GM12891 (cell line): ENCODE results near the gene C1orf116.

Experiments
- DNase-seq: peaks from one replicate; pipeline ENCODE4 v3.0.0; 2011; ENCODE audit warnings: low spot score; ENCODE audit not compliant: insufficient read length
- FAIRE-seq: peaks from 2 replicates; lab custom pipeline; 2011; peaks lifted over from hg19 to GRCh38; lab: Jason Lieb, UNC
- PAX5 ChIP-seq: IDR thresholded peaks from 2 replicates; pipeline ENCODE4 v1.6.1; 2011; ENCODE audit warnings: low read length, moderate library complexity, mild to moderate bottlenecking; ENCODE audit not compliant: insufficient read depth, severe bottlenecking
- POLR2A ChIP-seq: IDR thresholded peaks from 2 replicates; pipeline ENCODE4 v1.6.1; 2011; ENCODE audit warnings: low read depth, low read length, control low read depth
- POLR2AphosphoS5 ChIP-seq: IDR thresholded peaks from 2 replicates; pipeline ENCODE4 v1.6.1; 2011; ENCODE audit warnings: low read depth, low read length, control low read depth
- POU2F2 ChIP-seq: IDR thresholded peaks from 2 replicates; pipeline ENCODE4 v1.6.1; 2011; ENCODE audit warnings: low read depth, mild to moderate bottlenecking, control low read depth, low read length, moderate library complexity
- SPI1 ChIP-seq: IDR thresholded peaks from 2 replicates; pipeline ENCODE4 v1.6.1; 2011; ENCODE audit warnings: low read depth, low read length, control low read depth
- TAF1 ChIP-seq: IDR thresholded peaks from 2 replicates; pipeline ENCODE4 v1.6.1; 2011; ENCODE audit warnings: low read depth, low read length, control low read depth

Gene C1orf116

GRCh38 chr1:207071426-207071825 is 38.9 kb upstream of the C1orf116 start:
- FAIRE-seq (no peak), DNase-seq (no peak)
- TF ChIP-seq POU2F2 (no peak), SPI1 (no peak), TAF1 (no peak), POLR2A (no peak), PAX5 (no peak), POLR2AphosphoS5 (no peak)

GRCh38 chr1:207070811-207071210 is 38.3 kb upstream of the C1orf116 start:
- FAIRE-seq = no peak
- TF ChIP-seq TAF1 = no peak
- no peak for TF ChIP-seq POLR2A
- TF ChIP-seq PAX5 = no peak
- TF ChIP-seq SPI1 = no peak
- no peak for TF ChIP-seq POU2F2
- no peak for TF ChIP-seq POLR2AphosphoS5
- no peak for DNase-seq

- no peak for TF ChIP-seq TAF1
- peak; percentile 92 for TF ChIP-seq SPI1
- no peak for DNase-seq
- peak; percentile 35 for FAIRE-seq
Measured at GRCh38 chr1:207069858-207070506, 37.4 kb upstream of the C1orf116 start.

GRCh38 chr1:207069061-207069460 is 36.5 kb upstream of the C1orf116 start:
- TF ChIP-seq POU2F2 = no peak
- no peak for FAIRE-seq
- no peak for DNase-seq

GRCh38 chr1:207067665-207068064 is 35.1 kb upstream of the C1orf116 start:
- TF ChIP-seq TAF1 = no peak
- TF ChIP-seq PAX5 = no peak
- FAIRE-seq (no peak), DNase-seq (no peak)

GRCh38 chr1:207067185-207067584 is 34.6 kb upstream of the C1orf116 start:
- DNase-seq (no peak), FAIRE-seq (no peak)
- TF ChIP-seq POLR2A (no peak), SPI1 (no peak), TAF1 (no peak), PAX5 (no peak), POLR2AphosphoS5 (no peak), POU2F2 (no peak)

GRCh38 chr1:207064561-207064960 is 32.0 kb upstream of the C1orf116 start:
- no peak for FAIRE-seq
- no peak for DNase-seq
- no peak for TF ChIP-seq POLR2A
- no peak for TF ChIP-seq POLR2AphosphoS5
- no peak for TF ChIP-seq SPI1
- TF ChIP-seq PAX5 = no peak
- TF ChIP-seq TAF1 = no peak
- TF ChIP-seq POU2F2 = no peak

GRCh38 chr1:207063014-207063413 is 30.5 kb upstream of the C1orf116 start:
- no peak for FAIRE-seq
- DNase-seq = no peak
- TF ChIP-seq POLR2A = no peak
- TF ChIP-seq POLR2AphosphoS5 = no peak
- TF ChIP-seq SPI1 = no peak
- no peak for TF ChIP-seq PAX5
- no peak for TF ChIP-seq POU2F2
- no peak for TF ChIP-seq TAF1

GRCh38 chr1:207062058-207062457 is 29.5 kb upstream of the C1orf116 start:
- TF ChIP-seq POLR2AphosphoS5 (no peak), TAF1 (no peak), PAX5 (no peak), SPI1 (no peak), POU2F2 (no peak), POLR2A (no peak)
- FAIRE-seq = no peak
- DNase-seq = no peak

GRCh38 chr1:207060596-207060995 is 28.0 kb upstream of the C1orf116 start:
- no peak for FAIRE-seq

GRCh38 chr1:207059881-207060280 is 27.3 kb upstream of the C1orf116 start:
- no peak for FAIRE-seq
- no peak for DNase-seq
- TF ChIP-seq PAX5 = no peak
- TF ChIP-seq POLR2AphosphoS5 = no peak
- no peak for TF ChIP-seq SPI1
- no peak for TF ChIP-seq POU2F2
- TF ChIP-seq POLR2A = no peak
- no peak for TF ChIP-seq TAF1

More at GRCh38 chr1:207060596-207060995, 28.0 kb upstream of the C1orf116 start:
- no peak for DNase-seq
- no peak for TF ChIP-seq TAF1
- TF ChIP-seq POLR2A = no peak
- TF ChIP-seq PAX5 = no peak
- TF ChIP-seq SPI1 = no peak
- no peak for TF ChIP-seq POLR2AphosphoS5
- no peak for TF ChIP-seq POU2F2
